IMR-90 (cell line): ENCODE results near the gene VPS54. TPM values are rescaled to one million over a fixed set of nuclear protein-coding genes. Genes with fewer than 3 reads are reported as not detected.
"Not testable (repeated sequence)": the region's sequence is repeated elsewhere in the genome, so short reads cannot be mapped to it uniquely, and the experiment has no call there.

Experiments used
- ATAC-seq: fragments of 200-7000 bp; cut with Tn5 transposase; 2 replicates; pipeline ENCODE4 v1.9.1; 2020; ENCODE audit warnings: low read depth, mild to moderate bottlenecking, moderate library complexity
- BruUV-seq: library from RNA; stranded (reverse); fragments of 400-500 nt; replicated peaks from 2 replicates; lab custom pipeline; 2021; lab: Mats Ljungman, UMichigan
- CTCF ChIA-PET: fragments of 300-600 bp; formaldehyde crosslinking; extraction: SDS; loops from one replicate; lab custom pipeline; 2021; ENCODE audit warnings: antibody characterized with exemption; lab: Yijun Ruan, JAX
- POLR2A ChIA-PET: fragments of 300-600 bp; sonication (Branson Sonifier 250); formaldehyde crosslinking; loops from one replicate; lab custom pipeline; 2022; ENCODE audit warnings: antibody characterized with exemption; ENCODE audit not compliant: unreplicated experiment; lab: Charles Lee
- DNase-seq: peaks from one replicate; pipeline ENCODE4 v3.0.0; 2013
- H2AFZ ChIP-seq: replicated peaks from 2 replicates; pipeline ENCODE3; 2013; ENCODE audit warnings: low read length, mild to moderate bottlenecking; ENCODE audit not compliant: poor library complexity
- H2AK5ac ChIP-seq: 2 replicates; pipeline ENCODE4 v1.6.1; 2013; ENCODE audit warnings: low read depth, low read length, inconsistent platforms
- H2AK9ac ChIP-seq: replicated peaks from 2 replicates; pipeline ENCODE3; 2013; ENCODE audit warnings: mild to moderate bottlenecking, low read depth, low read length, moderate library complexity; ENCODE audit not compliant: poor library complexity
- H2BK120ac ChIP-seq: 2 replicates; pipeline ENCODE4 v1.6.1; 2013; ENCODE audit warnings: low read depth, low read length, inconsistent platforms
- H2BK15ac ChIP-seq: 3 replicates; pipeline ENCODE4 v1.6.1; 2013; ENCODE audit warnings: low read depth, low read length, inconsistent platforms
- H2BK20ac ChIP-seq: 2 replicates; pipeline ENCODE4 v1.6.1; 2013; ENCODE audit warnings: low read depth, mild to moderate bottlenecking, inconsistent platforms, low read length, moderate library complexity
- H2BK5ac ChIP-seq: 2 replicates; pipeline ENCODE4 v1.6.1; 2013; ENCODE audit warnings: mild to moderate bottlenecking, low read depth, low read length, inconsistent platforms; ENCODE audit not compliant: poor library complexity, severe bottlenecking
- H3K14ac ChIP-seq: replicated peaks from 2 replicates; pipeline ENCODE4 v1.6.1; 2013; ENCODE audit warnings: low read depth, low read length, inconsistent platforms
- H3K18ac ChIP-seq: 2 replicates; pipeline ENCODE4 v1.6.1; 2013; ENCODE audit warnings: low read depth, low read length, control low read depth
- H3K23ac ChIP-seq: 2 replicates; pipeline ENCODE4 v1.6.1; 2013; ENCODE audit warnings: low read depth, low read length, inconsistent platforms
- H3K27ac ChIP-seq: 2 replicates; pipeline ENCODE4 v1.5.1; 2013; ENCODE audit warnings: mild to moderate bottlenecking, control low read depth, low read length; ENCODE audit not compliant: insufficient read depth
- H3K27me3 ChIP-seq: 2 replicates; pipeline ENCODE4 v1.6.1; 2013; ENCODE audit warnings: low read length; ENCODE audit not compliant: control insufficient read depth, insufficient read depth
- H3K36me3 ChIP-seq: 2 replicates; pipeline ENCODE4 v1.6.1; 2013; ENCODE audit warnings: low read length, mixed read lengths; ENCODE audit not compliant: control insufficient read depth, insufficient read depth
- H3K4ac ChIP-seq: 2 replicates; pipeline ENCODE4 v1.6.1; 2013; ENCODE audit warnings: low read depth, low read length, inconsistent platforms
- H3K4me1 ChIP-seq: 2 replicates; pipeline ENCODE4 v1.6.1; 2013; ENCODE audit warnings: low read length, mixed read lengths; ENCODE audit not compliant: control insufficient read depth, insufficient read depth
- H3K4me2 ChIP-seq: 2 replicates; pipeline ENCODE4 v1.6.1; 2013; ENCODE audit warnings: low read depth, mild to moderate bottlenecking, control low read depth, low read length, moderate library complexity
- H3K4me3 ChIP-seq: 2 replicates; pipeline ENCODE4 v1.5.1; 2013; ENCODE audit warnings: low read depth, mild to moderate bottlenecking, control low read depth, low read length, moderate library complexity; ENCODE audit not compliant: insufficient read depth
- H3K56ac ChIP-seq: 2 replicates; pipeline ENCODE4 v1.6.1; 2013; ENCODE audit warnings: low read length, inconsistent platforms; ENCODE audit not compliant: insufficient read depth; ENCODE audit errors: extremely low read depth
- H3K79me1 ChIP-seq, 2 experiments: 2 replicates each; pipeline ENCODE4 v1.6.1; 2013; ENCODE audit warnings: low read length in 2 of 2, inconsistent platforms in 1 of 2, low read depth in 1 of 2
- H3K9ac ChIP-seq: 2 replicates; pipeline ENCODE4 v1.6.1; 2013; ENCODE audit warnings: low read depth, low read length, control low read depth
- H3K9me1 ChIP-seq: 2 replicates; pipeline ENCODE4 v1.6.1; 2013; ENCODE audit warnings: low read length, inconsistent platforms; ENCODE audit not compliant: insufficient read depth
- H3K9me3 ChIP-seq: 2 replicates; pipeline ENCODE4 v1.6.1; 2013; ENCODE audit warnings: low read length; ENCODE audit not compliant: control insufficient read depth, insufficient read depth
- H4K20me1 ChIP-seq: 2 replicates; pipeline ENCODE4 v1.6.1; 2013; ENCODE audit warnings: low read length, inconsistent platforms; ENCODE audit not compliant: insufficient read depth
- H4K5ac ChIP-seq: 2 replicates; pipeline ENCODE4 v1.6.1; 2013; ENCODE audit warnings: mild to moderate bottlenecking, low read depth, low read length, control low read depth
- H4K8ac ChIP-seq, 2 experiments: 2 replicates each; pipeline ENCODE4 v1.6.1; 2013; ENCODE audit warnings: low read depth in 2 of 2, low read length in 2 of 2, control low read depth in 1 of 2, inconsistent platforms in 1 of 2
- H4K91ac ChIP-seq: 2 replicates; pipeline ENCODE4 v1.6.1; 2013; ENCODE audit warnings: low read depth, low read length, inconsistent platforms; ENCODE audit not compliant: insufficient read depth
- WGBS, 2 experiments: methylation state at CpG; one replicate each; pipeline versions ENCODE4 v1.1.5 to v1.1.7; 2013; ENCODE audit warnings: missing lambda C conversion rate in 2 of 2; ENCODE audit not compliant: insufficient read length in 1 of 2; ENCODE audit errors: extremely low coverage in 2 of 2; 5-methylcytosine and 5-hydroxymethylcytosine counted together
- dilution Hi-C: fragments of 300-500 bp; cut with HindIII; formaldehyde crosslinking; loops from one replicate; pipeline ENCODE4 v1.14.3; 2018; ENCODE audit warnings: low sequenced_read_pairs; ENCODE audit not compliant: unreplicated experiment
- in situ Hi-C: fragments of 300-500 bp; cut with MboI; formaldehyde crosslinking; loops from 3 replicates; pipeline ENCODE4 v1.14.3; 2019; ENCODE audit warnings: low sequenced_read_pairs, inconsistent platforms, mixed read lengths
- intact Hi-C: fragments of 100-400 bp; cut with micrococcal nuclease; formaldehyde crosslinking; loops from 2 replicates; pipeline ENCODE4 v1.10.0; 2022
- polyA plus RNA-seq, 3 experiments: library from polyadenylated mRNA; depleted of rRNA; stranded (reverse); fragments of >200 nt; gene quantifications; 2 replicates each; pipeline ENCODE4 v1.2.3, GENCODE V29; 2012; ENCODE audit warnings: low replicate concordance in 1 of 3
- total RNA-seq: library from RNA; depleted of rRNA; stranded (reverse); fragments of >200 nt; gene quantifications from 2 replicates; pipeline ENCODE4 v1.2.3, GENCODE V29; 2012

VPS54 gene
- total and polyA plus RNA-seq, 2 of the 4 experiments (the other 2 are of a cell fraction) = 7.1 to 18.1 TPM

GRCh38 chr2:63932104-63932503 lies 87.1 kb downstream of the VPS54 start:
- no CpG with 5 or more reads among the region's 4 CpGs for WGBS, 2 experiments

More at GRCh38 chr2:63932104-63932503, 87.1 kb downstream of the VPS54 start:
- H3K79me1 ChIP-seq, H2BK20ac ChIP-seq, H3K56ac ChIP-seq, H4K5ac ChIP-seq, BruUV-seq, H4K20me1 ChIP-seq, ATAC-seq, H3K36me3 ChIP-seq, H3K4me3 ChIP-seq, H3K4ac ChIP-seq, H3K9me3 ChIP-seq, H4K8ac ChIP-seq, H3K18ac ChIP-seq, H3K27ac ChIP-seq, H2BK120ac ChIP-seq, H2BK15ac ChIP-seq, H3K27me3 ChIP-seq, intact Hi-C loops, H3K9ac ChIP-seq, H3K14ac ChIP-seq, CTCF ChIA-PET, POLR2A ChIA-PET, DNase-seq, H4K91ac ChIP-seq, H3K4me1 ChIP-seq, H3K4me2 ChIP-seq, H3K9me1 ChIP-seq, H2AFZ ChIP-seq, H2BK5ac ChIP-seq, H2AK5ac ChIP-seq, dilution Hi-C loops, H3K23ac ChIP-seq, H2AK9ac ChIP-seq, in situ Hi-C loops: not testable (repeated sequence)
